ENCODE measurements around the gene C16orf96.
A peak's percentile ranks its signal among the peaks of the same experiment; 100 is the strongest.

Gene C16orf96

DNA sequence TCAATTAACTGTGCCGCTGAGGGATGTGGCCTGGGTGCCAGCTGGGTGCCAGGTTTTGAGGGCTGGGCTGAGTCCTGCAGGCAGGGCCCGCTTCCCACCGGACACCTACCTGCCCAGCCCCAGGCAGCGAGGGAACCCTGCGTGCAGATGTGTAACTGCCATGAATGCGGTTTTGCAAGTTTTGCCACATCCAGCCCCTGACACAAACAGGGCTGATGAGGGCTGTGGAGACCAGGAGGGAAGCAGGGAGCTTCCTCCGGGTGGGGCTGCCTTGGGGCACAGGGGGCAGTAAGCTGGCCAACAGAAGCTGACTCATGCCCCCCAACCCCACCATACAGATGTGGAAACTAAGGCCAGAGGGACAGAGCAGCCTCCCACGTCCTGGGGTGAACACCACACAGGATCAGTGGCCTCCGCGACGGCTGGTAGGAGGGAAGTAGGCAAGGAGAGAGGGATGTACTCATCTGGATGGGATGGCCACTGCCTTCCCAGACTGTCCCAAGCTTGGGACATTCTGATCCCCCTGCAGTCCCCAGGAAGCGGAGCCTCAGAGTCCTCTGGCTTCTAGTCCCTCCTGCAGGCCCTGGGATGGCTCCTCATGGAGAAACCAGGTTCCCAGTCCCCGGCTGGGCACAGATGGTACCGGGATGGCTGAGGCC is 57.0 kb downstream of the C16orf96 start:
- intact Hi-C loops (cut with DNase I) = loop anchor here (10.0 kb wide), 1 partner anchor 108 kb away; no protein-coding TSS in a partner anchor

DNA sequence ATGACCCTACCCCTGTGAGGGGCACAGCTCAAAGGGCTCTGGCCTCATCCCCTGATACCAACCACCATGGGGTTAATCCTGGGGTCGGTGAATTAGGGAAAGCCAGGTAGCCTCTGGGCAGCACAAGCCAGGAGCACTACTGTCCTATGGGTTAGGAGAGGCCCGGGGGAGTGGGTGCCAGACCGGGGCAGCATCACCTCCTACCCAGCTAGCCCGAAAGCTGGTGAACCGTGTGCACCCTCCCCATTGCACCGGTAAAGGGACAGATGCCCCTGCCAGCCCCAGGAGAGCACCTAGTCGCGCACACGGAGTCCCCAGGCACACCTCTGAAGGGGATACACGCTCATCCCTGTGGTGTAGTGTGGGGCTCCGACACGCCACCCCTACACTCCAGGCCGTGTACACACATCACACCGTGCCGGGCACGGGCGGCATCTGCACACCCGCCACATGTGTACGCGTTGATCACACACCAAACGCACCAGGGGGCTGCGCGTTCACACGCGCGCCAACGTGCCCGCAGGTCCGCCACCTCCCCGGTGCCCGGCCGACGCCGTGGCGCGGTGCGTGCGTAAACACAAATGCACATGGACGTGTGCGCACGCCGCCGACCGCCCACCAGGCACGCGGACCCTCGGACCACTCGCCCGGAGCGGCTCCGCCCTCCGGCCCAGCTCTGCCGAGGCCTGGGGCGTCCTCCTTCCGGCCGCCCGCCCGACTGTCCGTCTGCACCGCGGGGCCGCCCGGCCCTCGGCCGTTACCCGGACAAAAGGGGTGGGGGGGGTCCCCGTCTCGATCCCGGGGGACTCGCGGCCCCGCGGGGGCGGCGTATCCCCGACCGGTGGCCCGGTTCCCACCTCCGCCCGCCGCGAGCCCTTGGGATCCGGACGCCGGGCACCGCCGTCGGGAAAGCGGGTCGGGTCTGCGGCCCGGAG is 57.8 kb downstream of the C16orf96 start:
- peak in 3 of 10 donors; percentile 18 to 83 (median 82) for DNase-seq
- intact Hi-C loops (cut with DNase I) = loop anchor here (10.0 kb wide), 1 partner anchor 109 kb away; no protein-coding TSS in a partner anchor

More for the DNA sequence above, 57.0 kb downstream of the C16orf96 start:
- DNase-seq = no peak

DNA sequence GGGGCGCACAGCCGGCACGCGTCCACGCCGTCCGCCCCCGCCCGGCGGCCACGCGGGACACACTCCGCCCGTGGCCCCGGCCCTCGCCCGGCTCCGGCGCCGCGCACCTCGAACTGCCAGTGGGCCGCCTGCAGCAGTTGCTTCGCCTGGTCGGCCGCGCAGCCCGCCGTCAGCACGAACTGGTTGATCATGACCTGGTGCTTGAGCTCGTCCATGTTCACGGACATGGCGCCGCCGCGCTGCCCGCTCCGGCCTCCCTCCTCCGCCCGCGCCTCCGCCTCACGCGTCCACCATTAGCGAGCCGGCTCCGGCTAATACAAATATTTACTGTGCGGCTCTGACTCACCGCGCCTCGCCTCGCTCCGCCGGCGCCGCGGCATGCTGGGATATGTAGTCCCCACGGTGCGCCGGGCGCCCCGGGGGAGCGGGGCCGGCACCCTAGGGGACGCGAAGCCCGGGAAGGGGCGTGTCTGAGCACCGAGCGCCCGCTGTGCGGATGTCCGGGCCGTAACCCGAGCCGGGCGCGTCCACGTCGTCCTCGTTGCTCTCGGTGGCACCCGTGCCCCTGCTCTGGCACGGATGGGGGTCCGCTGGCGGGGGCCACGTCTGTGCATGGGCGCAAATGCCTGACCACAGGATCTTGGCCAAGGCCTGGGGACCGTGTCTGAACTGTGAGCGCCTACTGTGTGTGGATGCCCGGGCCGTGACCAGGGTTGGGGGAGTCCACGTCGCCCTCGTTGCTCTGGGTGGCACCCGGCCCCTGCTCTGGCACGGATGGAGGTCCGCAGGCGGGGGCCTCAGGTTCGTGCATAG is 58.6 kb downstream of the C16orf96 start, which contains the start of gene UBALD1:
Gene UBALD1 (minus strand): TSS at position 318 of the 813 bp plus-strand sequence. CDS start 91 bp downstream, at position 227.
- peak; percentile 72 to 97 (median 82) for DNase-seq
- intact Hi-C loops (cut with DNase I) = loop anchor here (5.0 to 10.0 kb wide), 2 partner anchors 78 to 110 kb away; partner anchors contain the start of gene NUDT16L1

DNA sequence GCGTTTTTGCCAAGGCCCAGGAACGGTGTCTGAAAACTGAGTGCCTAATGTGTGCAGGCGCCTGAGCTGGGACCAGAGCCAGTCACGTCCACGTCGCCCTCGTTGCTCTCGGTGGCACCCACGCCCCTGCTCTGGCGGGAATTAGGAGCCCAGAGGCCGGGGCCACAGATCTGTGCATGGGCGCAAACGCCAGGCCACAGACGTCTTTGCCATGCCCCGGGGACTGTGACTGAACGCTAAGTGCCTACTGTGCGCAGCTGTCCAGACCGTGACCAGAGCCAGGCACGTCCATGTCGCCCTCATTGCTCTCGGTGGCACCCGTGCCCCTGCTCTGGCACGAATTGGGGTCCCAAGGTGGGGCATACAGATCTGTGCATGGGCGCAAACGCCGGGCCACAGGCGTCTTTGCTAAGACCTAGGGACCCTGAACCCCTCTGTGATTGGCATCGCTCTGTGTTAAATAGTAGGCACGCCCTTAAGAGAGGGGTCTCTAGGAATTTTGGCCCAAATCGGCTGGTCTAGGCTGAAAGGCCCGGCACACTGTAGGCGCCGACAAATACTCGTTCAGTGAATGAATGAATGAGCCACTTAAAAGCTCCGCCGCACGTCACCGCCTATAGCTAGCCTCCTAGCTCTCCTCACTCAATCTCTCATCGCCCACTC is 59.4 kb downstream of the C16orf96 start:
- DNase-seq = no peak

DNA sequence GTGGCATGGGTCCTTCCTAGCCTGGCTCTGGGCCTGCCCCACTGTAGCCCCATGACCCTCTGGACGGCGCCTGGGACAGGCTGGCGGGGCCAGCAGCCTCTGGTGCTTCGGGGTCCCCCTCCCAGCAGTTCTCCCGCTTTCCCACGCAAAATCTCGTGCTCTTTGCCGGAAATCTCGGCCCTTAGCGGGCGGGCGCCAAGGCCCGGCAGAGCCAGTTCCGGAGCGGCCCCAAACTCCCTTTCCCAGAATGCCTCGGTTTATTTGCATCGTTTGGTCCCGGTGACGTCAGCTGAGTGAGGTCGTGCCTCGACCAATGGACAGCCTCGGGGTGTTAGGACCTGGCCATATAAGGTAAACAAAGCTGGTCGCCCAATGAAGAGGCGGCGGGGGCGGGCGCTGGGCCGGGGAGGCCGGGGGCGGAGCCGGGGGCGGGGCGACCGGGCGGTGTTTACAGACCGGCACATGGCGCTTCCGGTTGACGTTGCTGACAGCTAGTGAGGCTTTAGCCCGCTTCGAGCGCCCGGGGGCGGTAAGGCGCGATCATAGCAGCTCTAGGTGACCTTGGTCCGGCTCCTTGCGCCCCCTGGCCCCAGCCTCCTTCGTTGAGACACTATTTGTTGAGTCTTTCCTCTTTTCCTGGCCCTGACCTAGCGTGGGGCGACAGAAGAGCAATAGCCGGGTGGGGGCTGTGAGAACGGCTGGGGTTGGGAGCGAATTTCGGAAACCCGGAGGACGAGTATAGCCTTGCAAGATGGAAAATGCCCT is 60.1 kb downstream of the C16orf96 start:
- DNase-seq = peak; percentile 98 to 100 (median 99)
- intact Hi-C loops (cut with DNase I) = loop anchor here (1.0 to 10.0 kb wide), 3 partner anchors 76 to 111 kb away; partner anchors contain the start of genes CDIP1 and NUDT16L1

More for the DNA sequence above, 59.4 kb downstream of the C16orf96 start:
- intact Hi-C loops (cut with DNase I) = loop anchor here (1.0 to 10.0 kb wide), 3 partner anchors 77 to 111 kb away; partner anchors contain the start of genes CDIP1 and NUDT16L1

DNA sequence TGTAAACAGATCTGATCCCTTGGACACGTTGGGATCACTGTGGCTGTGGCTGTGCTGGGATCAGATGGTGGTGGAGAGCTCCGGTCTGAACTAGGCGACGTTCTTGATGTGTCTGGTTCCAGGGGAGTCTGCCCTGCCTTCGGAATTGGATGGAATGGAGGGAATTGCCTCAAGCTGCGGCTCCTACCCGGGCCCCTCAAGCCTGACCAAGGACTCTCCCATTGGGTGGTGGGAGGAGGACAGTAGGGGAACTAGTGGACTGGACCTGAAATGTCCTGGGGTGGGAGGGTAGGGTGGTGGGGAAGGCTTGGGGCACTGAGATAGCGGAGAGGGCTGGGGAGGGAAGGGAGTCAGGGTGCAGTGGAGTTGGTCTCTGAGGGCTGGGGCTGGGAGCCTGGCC is 61.7 kb downstream of the C16orf96 start:
- no peak for DNase-seq
- intact Hi-C loops (cut with DNase I) = loop anchor here (5.0 to 10.0 kb wide), 2 partner anchors 74 to 113 kb away; partner anchors contain the start of gene NUDT16L1

DNA sequence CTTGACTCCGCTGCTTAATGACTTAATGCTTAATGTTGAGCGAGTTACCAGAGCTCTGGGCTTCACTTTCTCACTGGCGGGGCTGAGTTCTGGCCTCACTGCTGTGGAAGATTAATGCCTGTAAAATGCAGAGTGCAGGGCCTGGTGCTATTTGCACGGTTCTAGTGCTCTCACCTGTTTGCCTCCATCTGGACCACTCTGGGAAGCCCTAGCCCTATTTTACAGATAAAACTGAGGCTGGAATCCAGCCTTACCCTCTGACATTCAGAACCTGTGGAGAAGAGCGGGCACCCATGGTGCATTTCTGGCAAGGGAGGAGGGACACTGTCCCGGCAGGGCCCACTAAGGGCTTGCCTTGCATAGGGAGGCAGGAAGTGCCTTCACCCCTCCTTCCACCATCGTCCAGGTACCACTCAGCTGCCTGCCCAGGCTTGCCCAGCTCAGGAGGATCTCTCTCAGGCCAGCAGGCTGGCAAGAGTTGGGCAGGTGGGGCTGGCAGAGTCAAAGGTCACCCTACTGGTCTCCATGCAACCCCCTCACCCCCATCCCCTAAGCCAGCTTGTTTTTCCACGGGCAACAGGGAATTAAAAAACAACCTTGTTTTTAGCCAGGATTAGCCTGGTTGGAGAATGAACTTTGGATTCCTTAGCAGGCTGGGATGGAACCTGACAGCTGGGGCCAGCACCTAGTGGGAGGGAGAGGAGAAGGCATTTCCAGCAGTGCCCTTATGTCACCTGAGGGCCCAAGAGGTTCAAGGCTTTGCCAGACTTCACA is 62.7 kb downstream of the C16orf96 start:
- DNase-seq = no peak
- intact Hi-C loops (cut with DNase I) = loop anchor here (5.0 to 10.0 kb wide), 2 partner anchors 73 to 114 kb away; partner anchors contain the start of gene NUDT16L1

DNA sequence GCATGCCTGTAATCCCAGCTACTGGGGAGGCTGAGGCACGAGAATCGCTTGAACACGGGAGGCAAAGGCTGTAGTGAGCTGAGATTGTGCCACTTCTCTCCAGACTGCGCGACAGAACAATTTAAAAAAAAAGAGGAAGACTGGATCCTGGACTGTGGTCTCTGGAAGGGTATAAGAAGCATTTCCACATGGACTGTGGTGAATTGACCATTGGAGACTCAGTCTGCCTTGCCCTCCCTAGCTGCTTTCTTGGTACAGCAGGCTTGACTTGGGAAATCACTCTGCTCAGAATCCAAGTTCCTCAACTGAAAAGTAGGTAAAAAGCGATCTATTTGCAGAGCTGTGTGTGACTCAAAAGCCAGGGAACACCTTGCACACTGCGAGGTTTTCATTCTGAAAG is 67.5 kb downstream of the C16orf96 start:
- no peak for DNase-seq
- intact Hi-C loops (cut with DNase I) = no loop called here

DNA sequence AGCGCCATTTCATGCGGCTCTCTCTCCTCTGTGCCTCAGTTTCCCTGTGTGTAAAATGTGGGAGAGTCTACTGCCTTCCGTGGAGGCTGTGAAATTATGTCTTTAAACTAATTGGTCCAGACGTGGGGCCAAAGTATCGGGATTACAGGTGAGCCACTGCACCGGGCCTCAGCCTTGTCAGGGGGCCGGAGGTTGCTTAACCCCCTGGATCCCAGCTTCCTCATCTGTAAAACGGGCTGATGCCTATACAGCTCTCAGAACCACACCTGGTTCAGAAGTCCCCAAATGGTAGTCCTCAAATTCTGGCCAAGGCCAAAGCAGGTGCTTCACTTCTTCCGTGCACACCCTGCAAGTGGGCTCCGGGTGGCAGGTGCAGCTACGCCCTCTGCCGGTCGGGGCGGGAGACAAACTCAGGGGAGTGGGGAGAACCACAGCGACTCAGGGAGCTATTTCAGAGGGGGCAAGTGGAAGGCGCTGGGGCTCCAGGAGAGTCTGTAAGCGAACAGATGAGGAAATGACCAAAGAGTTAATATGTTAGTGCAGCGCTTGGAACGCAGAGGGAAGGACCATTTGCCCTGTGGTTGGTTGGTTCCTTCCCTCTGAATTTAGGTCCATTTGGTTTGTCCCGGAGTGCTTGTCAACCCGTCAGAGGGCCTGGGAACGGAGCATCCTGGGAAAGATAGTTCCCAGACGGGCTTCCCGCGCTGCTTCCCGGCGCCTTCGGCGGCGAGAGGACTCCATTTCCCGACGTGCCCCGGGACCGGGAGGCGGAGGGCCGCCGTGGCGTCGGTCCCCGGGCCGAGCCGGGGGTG is 68.1 kb downstream of the C16orf96 start, which contains the start of gene MGRN1:
Gene MGRN1 (plus strand): TSS at position 812 of the 812 bp plus-strand sequence. CDS start 135 bp downstream, outside the sequence.
- DNase-seq = peak; percentile 87 to 99 (median 94)
- intact Hi-C loops (cut with DNase I) = no loop called here

DNA sequence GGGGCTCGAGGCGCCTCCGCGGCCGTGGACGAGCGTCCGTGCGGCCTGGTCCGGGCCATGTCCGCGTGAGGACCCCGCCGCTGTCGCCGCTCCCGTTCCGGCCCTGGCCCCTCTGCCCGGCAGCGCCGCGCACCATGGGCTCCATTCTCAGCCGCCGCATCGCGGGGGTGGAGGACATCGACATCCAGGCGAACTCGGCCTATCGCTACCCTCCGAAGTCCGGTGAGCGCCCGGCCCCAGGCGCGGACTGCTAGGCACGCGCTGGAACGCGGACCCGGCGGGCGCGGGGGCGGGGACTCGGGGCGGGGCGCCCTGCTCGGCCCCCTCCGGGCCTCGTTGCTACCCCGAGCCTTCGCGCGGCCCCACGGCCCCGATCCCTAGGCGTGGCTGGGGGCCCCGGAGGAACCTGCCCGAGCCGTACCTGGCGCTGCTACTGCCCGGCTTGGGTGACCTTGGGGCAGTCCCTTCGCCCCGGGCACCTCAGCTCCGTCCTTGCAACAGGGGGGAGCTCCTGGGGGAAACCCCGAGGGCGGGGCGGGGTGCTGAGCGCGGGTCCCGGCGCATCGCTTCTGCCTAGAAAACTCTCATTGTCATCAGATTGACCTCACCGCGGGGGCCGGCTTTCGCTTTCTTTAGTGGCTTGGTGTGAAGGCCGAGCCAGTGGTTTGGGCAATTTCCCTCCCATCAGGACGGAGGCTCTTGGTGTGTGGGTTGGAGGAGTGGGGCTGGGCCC is 68.9 kb downstream of the C16orf96 start:
- peak in 8 of 10 donors; percentile 19 to 89 (median 41) for DNase-seq
- intact Hi-C loops (cut with DNase I) = no loop called here

DNA sequence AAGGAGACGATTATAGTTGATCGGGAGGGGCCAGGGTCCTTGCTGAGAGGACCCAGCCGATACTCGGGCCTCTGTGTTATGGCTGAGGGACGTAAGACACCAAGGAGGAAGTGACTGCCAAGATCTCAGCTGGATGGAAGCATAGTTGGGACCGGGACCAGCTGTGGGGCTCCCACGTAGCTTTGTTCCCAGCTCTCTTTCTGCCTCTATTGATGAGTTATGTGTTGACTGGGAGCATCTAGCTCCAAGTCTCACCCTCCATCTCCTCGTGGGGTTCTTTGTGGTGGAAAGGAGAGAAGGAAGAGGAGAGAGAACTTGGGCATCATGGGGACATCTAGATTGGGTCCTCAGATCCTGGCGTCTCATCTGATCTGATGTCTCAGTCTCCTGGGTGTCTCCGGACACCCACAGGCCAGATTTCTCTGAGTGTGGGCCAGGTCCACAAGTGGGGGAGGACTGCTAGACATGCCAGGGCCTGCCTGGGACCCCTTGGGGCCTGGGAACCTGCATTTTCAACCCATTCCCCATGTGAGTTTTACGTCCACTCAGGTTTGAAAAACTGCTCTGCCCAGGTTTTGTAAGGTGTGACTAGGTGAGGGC is 69.5 kb downstream of the C16orf96 start:
- DNase-seq = no peak
- intact Hi-C loops (cut with DNase I) = no loop called here

DNA sequence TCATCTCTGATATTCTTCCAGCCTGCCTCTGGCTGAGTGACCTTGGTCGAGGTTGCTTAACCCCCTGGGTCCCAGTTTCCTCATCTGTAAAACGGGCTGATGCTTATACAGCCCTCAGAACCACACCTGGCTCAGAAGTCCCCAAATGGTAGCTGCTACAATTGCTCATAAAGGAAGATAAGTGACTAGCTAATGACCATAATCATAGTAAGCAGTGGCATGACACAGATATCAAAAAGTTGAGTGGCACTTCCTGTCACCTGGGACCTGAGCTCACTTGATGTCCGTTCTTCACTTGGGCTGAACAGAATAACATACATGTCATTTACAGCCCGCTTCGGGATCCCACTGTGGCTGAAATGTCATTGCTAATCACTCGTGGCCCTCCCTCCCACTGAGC is 70.3 kb downstream of the C16orf96 start:
- intact Hi-C loops (cut with DNase I) = no loop called here
- no peak for DNase-seq

DNA sequence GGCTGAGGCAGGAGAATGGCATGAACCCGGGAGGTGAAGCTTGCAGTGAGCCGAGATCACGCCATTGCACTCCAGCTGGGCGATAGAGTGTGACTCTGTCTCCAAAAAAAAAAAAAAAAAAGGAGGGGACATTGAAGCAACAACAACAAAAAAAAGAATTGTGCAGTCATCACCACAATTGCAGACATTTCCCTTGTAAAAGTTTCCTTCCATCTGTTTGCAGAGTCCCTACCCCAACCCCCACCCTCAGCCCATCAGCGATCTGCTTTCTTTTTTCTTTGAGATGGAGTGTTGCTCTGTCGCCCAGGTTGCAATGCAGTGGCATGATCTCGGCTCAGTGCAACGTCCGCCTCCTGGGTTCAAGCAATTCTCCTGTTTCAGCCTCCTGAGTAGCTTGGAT is 72.1 kb downstream of the C16orf96 start:
- no peak for DNase-seq
- intact Hi-C loops (cut with DNase I) = no loop called here

DNA sequence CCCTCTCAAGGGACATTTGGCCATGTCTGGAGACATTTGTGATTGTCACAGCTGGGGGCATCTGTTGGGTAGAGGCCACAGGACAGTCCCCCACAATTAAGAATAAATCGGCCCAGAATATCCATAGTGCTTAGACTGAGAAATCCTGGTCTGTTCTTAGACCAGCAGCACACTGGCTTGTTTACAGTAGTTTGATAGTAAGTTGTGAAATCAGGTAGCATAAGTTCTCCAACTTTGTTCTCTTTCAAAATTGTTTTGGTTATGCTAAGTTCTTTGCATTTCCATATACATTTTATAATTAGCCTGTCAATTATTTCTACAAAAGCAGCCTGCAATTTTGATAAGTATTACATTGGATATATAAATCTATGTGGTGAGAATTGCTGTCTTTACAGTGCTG is 75.3 kb downstream of the C16orf96 start:
- no peak for DNase-seq

DNA sequence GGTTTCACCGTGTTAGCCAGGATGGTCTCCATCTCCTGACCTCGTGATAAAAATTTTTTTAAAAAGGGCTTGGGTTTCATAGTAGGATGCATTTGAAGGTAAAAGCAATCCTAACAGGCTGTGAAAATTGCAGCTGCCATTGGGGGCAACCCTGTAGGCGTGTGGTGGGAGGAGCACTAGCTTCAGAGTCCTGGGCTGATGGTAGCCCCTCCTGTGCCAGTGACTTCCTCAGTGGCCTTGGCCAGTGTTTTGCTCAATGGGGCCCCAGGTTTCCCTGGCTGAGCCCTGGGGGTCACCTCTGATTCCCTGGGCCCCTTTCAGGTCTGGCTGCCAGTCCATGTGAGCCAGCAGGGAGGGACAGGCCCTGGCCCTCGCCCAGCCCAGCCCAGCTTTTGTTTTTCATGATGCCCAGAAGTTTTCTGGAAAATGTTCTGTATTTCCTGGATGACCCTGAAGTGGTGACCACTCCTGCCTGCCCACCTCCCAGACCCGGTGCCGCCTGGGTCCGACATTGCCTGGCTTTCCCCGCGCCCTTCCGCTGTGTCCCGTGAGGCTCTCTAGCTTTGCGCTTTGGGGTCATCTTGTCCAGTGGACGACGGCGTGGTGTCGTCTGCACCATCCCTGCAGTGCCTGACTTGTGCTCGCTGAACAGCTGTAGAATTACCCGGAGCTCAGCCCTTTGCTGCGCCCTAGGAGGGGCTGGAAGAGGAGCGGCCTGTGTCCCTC is 77.9 kb downstream of the C16orf96 start:
- DNase-seq = no peak
- intact Hi-C loops (cut with DNase I) = no loop called here

More for the DNA sequence above, 75.3 kb downstream of the C16orf96 start:
- intact Hi-C loops (cut with DNase I) = no loop called here
